Measurements from ENCODE around the gene FRMD3.

FRMD3 gene

GRCh38 chr9:83312537-83312936, 225.7 kb downstream of the FRMD3 start:
- H3K9me3 ChIP-seq (ENCODE audit: control insufficient read depth, low read length), result no peaks in the 10 kb centered on the region
- H3K36me3 ChIP-seq (ENCODE audit: control insufficient read depth, insufficient read depth, low read length), result no peaks in the 10 kb centered on the region
- H3K9ac ChIP-seq (ENCODE audit: low read length), result no peak overlapping the region
- no peaks in the 10 kb centered on the region for H3K4me1 ChIP-seq (ENCODE audit: control insufficient read depth, insufficient read depth, low read length)
- H3K27me3 ChIP-seq (ENCODE audit: control insufficient read depth, insufficient read depth, low read length), result no peaks in the 10 kb centered on the region
- H3K4me3 ChIP-seq (ENCODE audit: low read length), result no peak overlapping the region

GRCh38 chr9:83307066-83307724, 231.0 kb downstream of the FRMD3 start:
- Histone ChIP-seq H3K4me3 (ENCODE audit: low read length) (no peak overlapping the region), H3K9ac (ENCODE audit: low read length) (no peak overlapping the region), H3K4me1 (ENCODE audit: control insufficient read depth, insufficient read depth, low read length) (no peaks in the 10 kb centered on the region), H3K36me3 (ENCODE audit: control insufficient read depth, insufficient read depth, low read length) (no peaks in the 10 kb centered on the region), H3K9me3 (ENCODE audit: control insufficient read depth, low read length) (no peaks in the 10 kb centered on the region), H3K27me3 (ENCODE audit: control insufficient read depth, insufficient read depth, low read length) (no peaks in the 10 kb centered on the region)

GRCh38 chr9:83304686-83305085, 233.5 kb downstream of the FRMD3 start:
- Histone ChIP-seq H3K36me3 (ENCODE audit: control insufficient read depth, insufficient read depth, low read length) (no peaks in the 10 kb centered on the region), H3K27me3 (ENCODE audit: control insufficient read depth, insufficient read depth, low read length) (no peaks in the 10 kb centered on the region), H3K4me3 (ENCODE audit: low read length) (no peak overlapping the region), H3K4me1 (ENCODE audit: control insufficient read depth, insufficient read depth, low read length) (no peaks in the 10 kb centered on the region), H3K9ac (ENCODE audit: low read length) (no peak overlapping the region), H3K9me3 (ENCODE audit: control insufficient read depth, low read length) (no peaks in the 10 kb centered on the region)

DNA sequence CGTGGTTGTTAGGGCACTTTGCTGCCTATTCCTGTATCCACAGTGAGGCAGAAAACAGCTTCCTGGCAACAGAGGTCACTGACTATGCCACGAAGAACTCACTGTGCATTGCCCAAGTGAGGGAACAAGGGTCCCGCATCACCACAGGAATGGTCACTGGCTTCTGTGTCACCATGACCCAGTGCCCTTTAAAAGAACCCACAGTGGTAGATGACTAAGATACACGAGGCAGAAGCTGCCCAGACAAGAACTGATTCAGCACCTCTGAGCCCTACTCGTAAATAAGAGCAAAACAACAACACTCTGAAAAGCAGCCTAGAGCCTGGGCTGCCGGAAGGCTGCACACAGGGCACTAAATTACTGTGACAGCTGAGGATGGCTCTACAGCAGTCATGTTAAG, 238.6 kb downstream of the FRMD3 start:
- Histone ChIP-seq H3K9ac (ENCODE audit: low read length) (no peak overlapping the region), H3K4me1 (ENCODE audit: control insufficient read depth, insufficient read depth, low read length) (no peaks in the 10 kb centered on the region), H3K27me3 (ENCODE audit: control insufficient read depth, insufficient read depth, low read length) (no peaks in the 10 kb centered on the region), H3K4me3 (ENCODE audit: low read length) (no peak overlapping the region), H3K36me3 (ENCODE audit: control insufficient read depth, insufficient read depth, low read length) (no peaks in the 10 kb centered on the region), H3K9me3 (ENCODE audit: control insufficient read depth, low read length) (no peaks in the 10 kb centered on the region)

GRCh38 chr9:83299094-83299493, 239.1 kb downstream of the FRMD3 start:
- Histone ChIP-seq H3K27me3 (ENCODE audit: control insufficient read depth, insufficient read depth, low read length) (no peaks in the 10 kb centered on the region), H3K9ac (ENCODE audit: low read length) (no peak overlapping the region), H3K4me3 (ENCODE audit: low read length) (no peak overlapping the region)

DNA sequence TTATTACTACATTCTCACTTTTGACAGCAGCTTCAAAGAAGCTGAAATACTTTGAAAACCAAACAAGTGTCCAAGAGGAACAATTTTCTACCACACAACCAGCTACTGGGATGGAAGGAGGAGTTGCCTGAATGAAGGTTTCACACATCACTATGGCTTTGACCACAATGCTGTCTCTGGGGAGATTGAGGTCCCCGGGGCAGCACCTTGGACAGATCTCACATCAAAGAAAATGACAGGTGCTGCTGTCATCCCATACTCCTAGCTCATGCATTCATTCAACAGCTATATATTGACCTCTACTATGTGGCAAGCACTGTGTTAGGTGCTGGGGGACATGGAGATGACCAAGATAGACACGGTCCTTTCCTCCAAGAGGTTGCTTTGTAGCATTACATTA, 242.1 kb downstream of the FRMD3 start:
- Histone ChIP-seq H3K36me3 (ENCODE audit: control insufficient read depth, insufficient read depth, low read length) (no peaks in the 10 kb centered on the region), H3K9ac (ENCODE audit: low read length) (no peak overlapping the region), H3K4me1 (ENCODE audit: control insufficient read depth, insufficient read depth, low read length) (no peaks in the 10 kb centered on the region), H3K9me3 (ENCODE audit: control insufficient read depth, low read length) (no peaks in the 10 kb centered on the region), H3K27me3 (ENCODE audit: control insufficient read depth, insufficient read depth, low read length) (no peaks in the 10 kb centered on the region), H3K4me3 (ENCODE audit: low read length) (no peak overlapping the region)

More at GRCh38 chr9:83299094-83299493, 239.1 kb downstream of the FRMD3 start:
- Histone ChIP-seq H3K9me3 (ENCODE audit: control insufficient read depth, low read length) (no peaks in the 10 kb centered on the region), H3K36me3 (ENCODE audit: control insufficient read depth, insufficient read depth, low read length) (no peaks in the 10 kb centered on the region), H3K4me1 (ENCODE audit: control insufficient read depth, insufficient read depth, low read length) (no peaks in the 10 kb centered on the region)

DNA sequence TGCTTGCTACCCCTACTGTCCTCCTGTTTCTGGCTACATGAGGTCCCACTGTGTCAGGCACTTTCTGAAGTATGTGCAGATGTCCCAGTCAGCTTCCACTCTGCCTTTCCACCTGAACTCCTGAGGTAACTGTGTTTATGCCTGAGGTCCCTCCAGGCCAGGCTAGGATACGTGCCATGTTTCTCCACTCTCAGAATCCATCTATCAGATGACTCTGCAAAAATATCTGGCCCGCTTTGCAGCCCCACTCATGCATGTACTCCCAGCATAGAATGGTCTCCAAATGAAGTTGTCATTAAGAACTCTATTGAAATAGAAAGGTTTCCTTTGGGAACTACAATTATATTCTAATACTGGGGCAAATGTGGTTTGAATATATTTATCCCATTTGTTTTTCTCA, 243.4 kb downstream of the FRMD3 start:
- no peaks in the 10 kb centered on the region for H3K27me3 ChIP-seq (ENCODE audit: control insufficient read depth, insufficient read depth, low read length)
- H3K9me3 ChIP-seq (ENCODE audit: control insufficient read depth, low read length), result no peaks in the 10 kb centered on the region
- H3K9ac ChIP-seq (ENCODE audit: low read length), result no peak overlapping the region
- no peaks in the 10 kb centered on the region for H3K4me1 ChIP-seq (ENCODE audit: control insufficient read depth, insufficient read depth, low read length)
- H3K36me3 ChIP-seq (ENCODE audit: control insufficient read depth, insufficient read depth, low read length), result no peaks in the 10 kb centered on the region
- H3K4me3 ChIP-seq (ENCODE audit: low read length), result no peak overlapping the region

GRCh38 chr9:83291196-83291595, 247.0 kb downstream of the FRMD3 start:
- H3K4me3 ChIP-seq (ENCODE audit: low read length), result no peak overlapping the region
- H3K9me3 ChIP-seq (ENCODE audit: control insufficient read depth, low read length), result no peaks in the 10 kb centered on the region
- H3K27me3 ChIP-seq (ENCODE audit: control insufficient read depth, insufficient read depth, low read length), result no peaks in the 10 kb centered on the region
- H3K9ac ChIP-seq (ENCODE audit: low read length), result no peak overlapping the region
- peaks cover 4% of the 10 kb centered on the region for H3K36me3 ChIP-seq (ENCODE audit: control insufficient read depth, insufficient read depth, low read length)
- H3K4me1 ChIP-seq (ENCODE audit: control insufficient read depth, insufficient read depth, low read length), result no peaks in the 10 kb centered on the region

- H3K36me3 ChIP-seq (ENCODE audit: control insufficient read depth, insufficient read depth, low read length), result peaks cover 4% of the 10 kb centered on the region
- H3K4me3 ChIP-seq (ENCODE audit: low read length), result no peak overlapping the region
- no peaks in the 10 kb centered on the region for H3K4me1 ChIP-seq (ENCODE audit: control insufficient read depth, insufficient read depth, low read length)
- H3K9ac ChIP-seq (ENCODE audit: low read length), result no peak overlapping the region
- H3K9me3 ChIP-seq (ENCODE audit: control insufficient read depth, low read length), result no peaks in the 10 kb centered on the region
- H3K27me3 ChIP-seq (ENCODE audit: control insufficient read depth, insufficient read depth, low read length), result no peaks in the 10 kb centered on the region
These were observed 247.5 kb downstream of the FRMD3 start for GRCh38 chr9:83290692-83291091.

DNA sequence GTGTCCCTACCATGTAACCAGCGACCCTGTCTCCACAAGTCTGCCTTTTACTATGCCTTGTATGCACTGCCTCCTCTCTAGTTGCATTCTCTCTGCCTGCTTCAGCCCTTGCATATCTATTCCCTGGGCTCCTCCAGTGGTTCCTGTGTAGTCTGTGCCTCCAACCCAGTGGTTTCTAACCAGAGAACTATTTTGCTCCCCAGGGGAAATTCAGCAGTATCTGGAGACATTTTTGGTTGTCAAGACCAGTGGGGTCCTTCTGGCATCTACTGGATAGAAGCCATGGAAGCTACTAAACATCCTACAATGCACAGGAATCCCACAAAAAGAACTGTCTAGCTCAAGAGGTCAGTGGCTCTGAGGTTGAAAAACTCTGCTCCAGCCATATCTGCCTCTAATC, 251.2 kb downstream of the FRMD3 start:
- Histone ChIP-seq H3K9me3 (ENCODE audit: control insufficient read depth, low read length) (no peaks in the 10 kb centered on the region), H3K4me1 (ENCODE audit: control insufficient read depth, insufficient read depth, low read length) (no peaks in the 10 kb centered on the region), H3K36me3 (ENCODE audit: control insufficient read depth, insufficient read depth, low read length) (peaks cover 4% of the 10 kb centered on the region), H3K27me3 (ENCODE audit: control insufficient read depth, insufficient read depth, low read length) (no peaks in the 10 kb centered on the region), H3K9ac (ENCODE audit: low read length) (no peak overlapping the region), H3K4me3 (ENCODE audit: low read length) (no peak overlapping the region)

GRCh38 chr9:83285445-83286225, 252.6 kb downstream of the FRMD3 start:
- no peak overlapping the region for H3K4me3 ChIP-seq (ENCODE audit: low read length)
- H3K27me3 ChIP-seq (ENCODE audit: control insufficient read depth, insufficient read depth, low read length), result no peaks in the 10 kb centered on the region
- peaks cover 4% of the 10 kb centered on the region for H3K36me3 ChIP-seq (ENCODE audit: control insufficient read depth, insufficient read depth, low read length)
- H3K9me3 ChIP-seq (ENCODE audit: control insufficient read depth, low read length), result no peaks in the 10 kb centered on the region
- H3K9ac ChIP-seq (ENCODE audit: low read length), result no peak overlapping the region
- peaks cover 7% of the 10 kb centered on the region for H3K4me1 ChIP-seq (ENCODE audit: control insufficient read depth, insufficient read depth, low read length)

DNA sequence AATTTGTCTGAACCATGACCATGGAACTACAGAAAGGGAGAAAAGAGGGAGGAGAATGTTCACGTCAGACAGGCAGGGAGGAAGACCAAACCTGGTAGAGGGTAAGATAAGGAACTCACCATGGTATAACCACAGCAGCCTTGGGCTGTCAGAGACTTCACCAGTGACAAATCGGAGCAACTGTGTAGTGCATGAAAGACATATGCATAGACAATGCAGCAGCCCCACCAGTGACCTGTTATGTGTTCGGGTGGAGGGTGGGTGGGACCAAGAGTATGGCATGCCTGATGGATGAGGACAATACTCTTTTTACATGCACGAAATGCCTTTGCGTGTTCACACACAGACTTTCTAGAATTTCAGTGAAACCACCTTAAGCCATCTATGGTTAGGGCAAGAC, 253.5 kb downstream of the FRMD3 start:
- Histone ChIP-seq H3K9me3 (ENCODE audit: control insufficient read depth, low read length) (no peaks in the 10 kb centered on the region), H3K9ac (ENCODE audit: low read length) (no peak overlapping the region), H3K4me1 (ENCODE audit: control insufficient read depth, insufficient read depth, low read length) (peaks cover 7% of the 10 kb centered on the region), H3K27me3 (ENCODE audit: control insufficient read depth, insufficient read depth, low read length) (no peaks in the 10 kb centered on the region), H3K36me3 (ENCODE audit: control insufficient read depth, insufficient read depth, low read length) (peaks cover 4% of the 10 kb centered on the region), H3K4me3 (ENCODE audit: low read length) (no peak overlapping the region)

Data from mucosa of stomach (tissue), 1 donor.